ENCODE measurements around the gene HYPK.
"Not testable (repeated sequence)": the region's sequence is repeated elsewhere in the genome, so short reads cannot be mapped to it uniquely, and the experiment has no call there.

Gene HYPK

DNA sequence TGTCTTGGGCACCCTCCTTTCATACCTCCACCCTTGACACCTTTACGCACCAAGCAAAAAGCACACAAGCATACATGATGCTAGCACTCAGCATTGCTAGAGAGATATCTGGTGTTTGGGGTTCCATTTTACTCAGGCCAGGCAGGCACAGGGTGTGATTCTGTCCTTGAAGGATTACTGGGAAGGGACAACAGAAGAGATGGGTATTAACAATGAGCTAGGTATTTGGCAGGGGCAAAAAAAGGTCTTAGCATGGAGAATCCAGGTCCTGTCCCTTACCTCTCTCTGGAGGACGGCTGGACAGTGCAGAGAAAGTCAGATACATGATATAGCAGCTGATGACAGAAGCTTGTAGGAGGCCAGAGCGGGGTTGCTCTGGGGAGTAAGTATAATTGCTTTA is 3.8 kb upstream of the HYPK start:
- no peak for DNase-seq

DNA sequence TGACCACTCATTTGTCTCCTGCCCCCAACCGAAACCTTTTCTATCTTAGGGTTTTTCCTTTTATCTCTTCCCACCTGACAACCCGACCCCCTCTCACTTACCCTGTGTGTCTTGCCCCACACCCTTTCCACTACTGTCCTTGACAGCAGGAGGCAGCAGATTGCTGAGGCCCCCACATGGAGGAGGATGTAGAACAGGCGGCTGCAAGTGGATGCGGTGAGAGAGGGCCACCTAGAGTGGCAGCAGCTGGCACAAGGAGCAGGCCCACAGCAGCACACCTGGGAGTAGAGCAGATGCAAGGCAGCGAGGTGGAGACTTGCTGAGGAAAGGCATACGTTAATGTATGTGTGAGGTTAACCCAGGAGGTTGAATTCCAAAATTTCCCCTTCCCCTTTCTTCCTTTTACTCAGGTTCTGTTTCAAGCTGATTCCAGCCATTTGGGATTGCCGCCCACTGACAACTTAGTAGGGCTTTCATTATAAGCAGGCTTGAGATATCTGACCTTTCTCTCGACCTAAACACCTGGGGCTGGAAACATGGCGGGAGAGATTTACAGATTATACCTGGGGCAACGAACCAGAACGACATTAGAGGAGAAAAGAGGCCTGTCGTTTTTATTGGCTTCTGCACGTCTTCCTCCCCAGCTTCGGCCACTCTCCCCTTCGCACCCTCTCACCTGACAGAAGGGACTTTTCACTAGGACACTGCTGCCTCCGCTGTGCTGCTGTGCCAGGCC is 1.0 kb upstream of the HYPK start:
- DNase-seq = no peak

DNA sequence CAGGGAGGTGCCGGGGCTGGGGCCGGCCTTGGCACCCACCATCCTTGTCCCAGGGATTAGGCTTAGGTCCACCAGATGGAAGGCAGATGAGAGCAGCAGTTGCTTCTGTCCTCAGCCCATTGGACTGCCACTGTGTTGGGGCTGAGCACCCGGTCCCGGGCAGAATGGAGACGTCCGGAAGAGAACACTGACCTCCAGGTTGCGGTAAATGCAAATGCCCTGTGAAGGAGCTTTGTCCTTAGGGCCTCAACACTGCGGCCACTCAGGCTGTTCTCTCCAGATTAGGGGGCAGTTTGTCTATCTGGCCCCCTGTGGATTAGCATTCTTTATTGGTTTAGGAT is 484 bp upstream of the HYPK start, which contains the start of gene SERINC4:
Gene SERINC4, minus strand, starts transcription at position 276 of the 341 bp plus-strand sequence. Its CDS starts 234 bp downstream, at position 42.
- DNase-seq = no peak

DNA sequence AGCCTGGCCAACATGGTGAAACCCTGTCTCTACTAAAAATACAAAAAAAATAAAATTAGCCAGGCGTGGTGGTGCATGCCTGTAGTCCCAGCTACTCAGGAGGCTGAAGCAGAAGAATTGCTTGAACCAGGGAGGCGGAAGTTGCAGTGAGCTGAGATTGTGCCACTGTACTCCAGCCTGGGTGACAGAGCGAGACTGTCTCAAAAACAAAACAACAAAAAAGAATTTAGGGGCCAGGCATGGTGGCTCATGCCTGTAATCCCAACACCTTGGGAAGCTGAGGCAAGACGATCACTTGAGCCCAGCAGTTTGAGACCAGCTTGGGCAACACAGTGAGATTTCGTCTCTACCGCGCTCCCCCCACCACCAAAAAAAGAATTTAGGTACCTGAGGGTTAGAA is 2.3 kb downstream of the HYPK start:
- DNase-seq = not testable (repeated sequence)

DNA sequence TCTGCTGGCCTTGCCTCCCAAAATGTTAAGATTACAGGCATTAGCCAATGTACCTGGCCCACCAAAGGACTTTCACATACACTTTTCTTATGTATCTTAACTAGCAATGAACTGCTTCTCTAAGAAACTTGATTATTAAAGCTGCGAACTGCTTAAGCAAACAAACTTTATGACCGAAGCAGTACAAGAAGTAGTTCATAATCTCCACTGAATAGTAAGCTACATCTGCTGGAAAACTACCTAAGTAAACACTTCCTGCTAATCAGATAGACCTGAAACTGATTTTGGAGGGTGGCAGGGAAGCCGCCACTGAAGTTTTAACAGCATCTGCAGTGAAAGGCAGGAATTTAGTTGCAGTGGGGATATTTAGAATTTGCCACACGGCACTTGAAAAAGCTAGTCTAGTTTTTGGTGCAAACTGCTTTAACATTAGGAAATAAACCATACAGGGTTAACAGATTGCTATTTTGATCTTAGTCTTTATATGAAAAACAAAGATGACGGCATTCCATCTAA is 8.1 kb downstream of the HYPK start:
- DNase-seq = no peak

DNA sequence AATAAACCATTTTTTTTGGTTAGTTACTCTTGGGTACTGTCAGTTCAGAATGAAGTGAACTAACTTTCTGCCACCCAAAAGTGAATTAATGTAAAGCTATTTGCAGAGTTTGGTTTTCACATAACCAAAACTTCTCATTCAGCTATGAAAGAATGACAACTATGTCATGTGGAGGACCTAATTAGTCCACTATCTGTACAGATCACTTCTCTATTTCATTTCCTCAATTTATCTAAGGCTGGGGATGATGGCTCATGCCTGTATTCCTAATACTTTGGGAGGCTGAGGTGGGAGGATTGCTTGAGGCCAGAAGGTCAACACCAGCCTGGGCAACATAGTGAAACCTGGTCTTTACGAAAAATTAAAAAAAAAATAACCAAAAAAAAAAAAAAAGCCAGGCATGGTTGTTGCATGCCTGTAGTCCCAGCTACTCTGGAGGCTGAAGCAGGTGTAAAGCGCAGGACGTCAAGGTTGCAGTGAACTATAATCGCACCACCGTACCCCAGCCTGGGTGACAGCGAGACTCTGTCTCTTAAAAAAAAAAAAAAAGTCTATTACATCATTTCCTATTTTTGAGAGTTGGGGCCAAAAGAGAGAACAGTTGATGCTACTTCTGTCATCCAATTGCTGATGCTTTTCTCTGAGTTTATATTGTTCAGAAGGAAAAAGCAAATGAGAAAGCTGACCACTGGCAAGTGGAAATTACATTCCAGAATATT is 8.7 kb downstream of the HYPK start:
- no peak for DNase-seq

DNA sequence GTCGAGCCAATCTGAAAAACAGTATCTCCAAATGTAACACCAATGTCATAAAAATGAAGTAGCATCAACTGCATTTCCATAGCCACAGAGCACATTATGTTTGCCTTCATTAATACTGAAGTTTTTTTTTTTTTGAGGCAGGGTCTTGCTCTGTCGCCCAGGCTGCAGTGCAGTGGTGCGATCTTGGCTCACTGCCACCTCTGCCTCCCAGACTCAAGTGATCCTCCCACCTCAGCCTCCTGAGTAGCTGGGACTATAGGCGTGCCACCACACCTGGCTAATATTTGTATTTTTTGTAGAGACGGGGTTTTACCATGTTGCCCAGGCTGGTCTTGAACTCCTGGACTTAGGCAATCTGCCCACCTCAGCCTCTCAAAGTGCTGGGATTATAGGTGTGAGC is 14.7 kb downstream of the HYPK start:
- not testable (repeated sequence) for DNase-seq

DNA sequence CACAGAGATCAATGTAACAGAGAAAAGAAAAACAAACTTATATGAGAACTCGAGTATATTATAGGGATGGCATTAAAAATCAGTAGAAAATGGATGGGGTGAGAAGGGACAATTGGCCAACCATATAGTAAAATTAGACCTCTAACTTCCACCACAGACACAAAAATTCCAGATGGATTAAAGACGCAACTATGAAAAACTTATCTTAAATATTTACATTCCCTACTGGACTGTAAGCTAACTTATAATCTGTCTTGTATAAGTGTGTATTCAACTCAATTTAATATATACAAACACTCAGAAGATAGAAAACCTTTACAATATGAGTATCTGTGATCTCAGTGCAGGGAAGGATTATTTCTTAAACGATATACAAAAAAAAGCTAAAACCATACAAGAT is 21.1 kb downstream of the HYPK start:
- no peak for DNase-seq

DNA sequence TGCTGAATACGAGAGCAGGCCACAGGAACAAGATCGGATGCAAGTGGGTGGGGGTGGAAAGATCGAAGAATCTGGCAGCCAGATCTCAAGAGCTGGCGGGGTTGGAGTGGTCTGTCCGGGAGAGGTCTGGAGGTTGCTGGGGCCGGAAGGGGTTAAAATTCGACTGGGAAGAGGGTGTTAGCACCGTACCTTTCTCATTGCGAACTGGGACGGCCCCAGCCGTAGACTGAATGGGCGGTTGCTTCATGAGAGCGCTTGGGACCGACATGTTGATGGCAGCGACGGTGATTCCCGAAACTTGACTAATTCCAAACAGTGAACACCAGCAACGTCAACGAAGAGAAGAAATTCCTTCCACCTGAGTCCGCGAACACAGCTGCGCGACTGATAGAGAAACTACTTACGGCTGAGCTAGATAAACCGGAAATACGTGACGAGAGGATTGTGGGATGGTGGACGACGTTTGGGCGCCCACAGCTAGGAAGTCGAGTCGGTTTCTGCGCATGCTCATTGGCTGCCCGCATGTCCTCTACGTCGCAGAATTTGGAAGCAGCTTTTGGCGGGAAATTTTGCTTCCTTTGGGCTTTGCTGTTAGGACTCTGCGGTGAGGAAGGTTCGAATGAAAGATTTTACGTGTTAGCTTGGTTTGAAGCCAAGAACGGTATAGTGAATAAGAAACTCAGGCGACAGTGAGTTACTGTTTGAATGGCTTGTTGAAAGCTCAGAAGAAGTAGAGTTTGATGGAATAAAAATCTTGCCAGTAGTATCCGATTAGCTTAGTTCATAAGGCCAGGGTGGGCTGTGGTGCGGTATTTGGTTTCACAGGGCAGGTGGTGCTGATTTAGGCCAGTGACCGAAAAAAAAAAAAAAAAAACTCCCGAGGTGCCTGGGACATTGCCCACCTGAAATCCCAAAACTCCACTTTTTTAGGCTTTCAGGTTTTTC is 24.2 kb downstream of the HYPK start, which contains the start of gene MFAP1:
Gene MFAP1, minus strand, starts transcription at position 389 of the 945 bp plus-strand sequence. Its CDS starts 121 bp downstream, at position 268.
- DNase-seq = peak; percentile 94

DNA sequence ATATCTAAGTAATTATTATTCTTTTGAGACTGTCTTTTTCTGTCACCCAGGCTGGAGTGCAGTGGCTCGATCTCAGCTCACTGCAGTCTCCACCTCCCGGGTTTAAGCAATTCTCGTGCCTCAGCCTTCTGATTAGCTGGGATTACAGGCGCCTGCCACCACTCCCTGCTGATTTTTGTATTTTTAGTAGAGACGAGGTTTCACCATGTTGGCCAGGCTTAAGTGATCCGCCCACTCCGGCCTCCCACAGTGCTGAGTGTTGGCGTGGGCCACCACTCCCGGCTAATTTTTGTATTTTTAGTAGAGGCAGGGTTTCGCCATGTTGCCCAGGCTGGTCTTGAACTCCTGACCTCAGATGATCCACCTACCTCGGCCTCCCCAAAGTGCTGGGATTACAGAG is 24.9 kb downstream of the HYPK start:
- not testable (repeated sequence) for DNase-seq

DNA sequence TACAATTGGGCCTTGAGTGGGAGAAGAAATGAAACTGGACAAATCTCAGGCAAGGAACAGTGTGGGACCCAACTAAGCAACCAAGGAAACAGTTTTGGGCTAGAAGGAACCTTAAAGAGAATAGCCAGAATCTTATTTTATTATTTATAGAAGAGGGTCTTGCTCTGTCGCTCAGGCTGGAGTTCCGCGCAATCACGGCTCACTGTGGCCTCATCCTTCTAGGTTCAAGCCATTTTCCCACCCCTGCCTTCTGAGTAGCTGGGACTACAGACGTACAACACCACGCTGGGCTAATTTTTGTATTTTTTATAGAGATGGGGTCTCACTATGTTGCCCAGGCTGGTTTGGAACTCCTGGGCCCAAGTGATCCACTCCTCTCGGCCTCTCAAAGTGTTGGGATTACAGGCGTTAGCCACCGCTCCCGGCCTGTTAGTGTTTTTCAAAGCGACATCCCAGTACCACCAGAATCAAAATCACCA is 25.7 kb downstream of the HYPK start:
- DNase-seq = no peak

DNA sequence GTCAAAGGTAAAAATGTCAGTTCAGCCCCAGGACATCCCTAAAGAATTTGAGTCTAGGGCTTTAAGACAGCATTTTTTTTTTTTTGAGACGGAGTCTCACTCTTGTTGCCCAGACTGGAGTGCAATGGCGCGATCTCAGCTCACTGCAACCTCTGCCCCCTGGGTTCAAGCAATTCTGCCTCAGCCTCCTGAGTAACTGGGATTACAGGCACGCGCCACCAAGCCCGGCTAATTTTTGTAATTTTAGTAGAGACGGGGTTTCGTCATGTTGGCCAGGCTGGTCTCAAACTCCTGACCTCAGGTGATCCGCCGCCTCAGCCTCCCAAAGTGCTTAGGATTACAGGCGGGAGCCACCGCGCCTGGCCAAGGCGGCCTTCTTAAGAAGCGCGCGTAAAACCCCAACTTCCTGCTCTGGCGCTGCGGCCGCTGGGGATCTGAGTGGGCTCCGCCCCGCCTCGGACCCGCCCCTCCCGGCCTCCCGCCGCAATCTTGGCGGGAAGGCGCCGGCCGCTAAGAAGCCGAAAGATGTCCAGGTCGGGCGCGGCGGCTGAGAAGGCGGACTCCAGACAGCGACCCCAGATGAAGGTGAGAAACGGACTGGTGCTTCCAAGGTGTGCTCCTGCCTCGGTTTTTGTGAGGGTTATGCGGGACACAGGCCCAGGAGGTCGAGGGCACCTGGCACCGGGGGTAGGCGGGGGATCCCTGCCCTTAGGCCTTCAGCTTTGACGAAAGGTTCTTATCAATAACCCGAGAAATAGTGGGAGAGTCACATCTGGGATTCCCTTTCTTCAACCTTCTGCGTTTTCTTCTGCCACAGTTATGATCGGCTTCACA is 26.3 kb downstream of the HYPK start, which contains the start of gene WDR76:
Gene WDR76, plus strand, starts transcription at position 495 of the 834 bp plus-strand sequence. Its CDS starts 31 bp downstream, at position 526.
- DNase-seq = peak; percentile 85

DNA sequence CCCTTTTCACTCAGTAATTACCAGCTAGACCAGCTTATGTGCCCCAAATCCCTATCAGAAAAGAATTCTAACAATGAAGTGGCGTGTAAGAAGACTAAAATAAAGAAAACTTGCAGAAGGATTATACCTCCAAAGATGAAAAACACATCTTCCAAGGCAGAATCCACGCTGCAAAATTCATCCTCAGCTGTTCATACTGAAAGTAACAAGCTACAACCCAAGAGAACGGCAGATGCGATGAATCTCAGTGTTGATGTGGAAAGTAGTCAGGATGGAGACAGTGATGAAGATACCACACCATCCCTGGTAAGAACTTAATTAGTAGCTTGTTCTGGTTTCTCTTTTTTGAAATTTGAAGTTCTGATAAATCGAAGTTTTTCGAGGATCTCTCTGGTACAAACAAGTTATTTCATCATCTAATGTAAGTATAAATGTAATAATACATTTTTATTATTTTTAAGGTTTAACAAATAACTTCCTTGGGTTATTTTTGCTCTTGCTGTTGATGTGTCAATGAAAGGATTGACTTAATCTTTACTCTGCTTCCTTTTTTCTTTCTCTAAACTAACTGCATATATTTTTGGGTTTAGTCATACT is 27.8 kb downstream of the HYPK start:
- DNase-seq = peak; percentile 41

DNA sequence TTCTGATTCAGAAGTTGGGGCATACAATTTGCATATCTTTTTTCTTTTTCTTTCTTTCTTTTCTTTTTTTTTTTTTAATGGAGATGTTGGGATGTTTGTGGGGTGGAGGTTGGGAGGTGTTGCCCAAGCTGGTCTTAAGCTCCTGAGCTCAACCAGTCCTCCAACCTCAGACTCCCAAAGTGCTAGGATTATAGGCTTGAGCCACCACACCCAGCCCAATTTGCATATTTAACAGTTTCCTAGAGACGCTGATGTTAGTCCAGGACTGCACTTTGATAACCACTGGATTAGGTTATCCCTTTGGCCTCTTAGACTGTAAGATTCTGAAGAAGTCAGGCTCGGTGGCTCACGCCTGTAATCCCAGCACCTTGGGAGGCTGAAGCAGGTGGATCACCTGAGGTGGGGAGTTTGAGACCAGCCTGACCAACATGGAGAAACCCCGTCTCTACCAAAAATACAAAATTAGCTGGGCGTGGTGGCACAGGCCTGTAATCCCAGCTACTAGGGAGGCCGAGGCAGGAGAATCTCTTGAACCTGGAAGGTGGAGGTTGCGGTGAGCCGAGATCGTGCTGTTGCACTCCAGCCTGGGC is 29.6 kb downstream of the HYPK start:
- not testable (repeated sequence) for DNase-seq

DNA sequence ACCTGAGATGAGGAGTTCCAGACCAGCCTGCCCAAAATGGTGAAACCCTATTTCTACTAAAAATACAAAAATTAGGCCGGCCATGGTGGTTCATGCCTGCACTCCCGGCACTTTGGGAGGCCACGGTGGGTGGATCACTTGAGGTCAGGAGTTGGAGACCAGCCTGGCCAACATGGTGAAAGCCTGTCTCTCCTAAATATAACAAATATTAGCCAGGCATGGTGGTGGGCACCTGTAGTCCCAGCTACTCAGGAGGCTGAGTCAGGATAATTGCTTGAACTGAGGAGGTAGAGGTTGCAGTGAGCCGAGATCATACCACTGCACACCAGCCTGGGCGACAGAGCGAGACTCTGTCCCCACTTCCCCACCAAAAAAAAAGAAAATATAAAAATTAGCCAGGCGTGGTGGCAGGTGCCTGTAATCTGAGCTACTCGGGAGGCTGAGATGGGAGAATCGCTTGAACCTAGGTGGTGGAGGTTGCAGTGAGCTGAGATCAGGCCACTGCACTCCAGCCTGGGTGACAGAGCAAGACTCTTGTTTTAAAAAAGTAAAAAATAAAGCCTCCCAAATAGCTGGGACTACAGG is 30.4 kb downstream of the HYPK start:
- DNase-seq = not testable (repeated sequence)

DNA sequence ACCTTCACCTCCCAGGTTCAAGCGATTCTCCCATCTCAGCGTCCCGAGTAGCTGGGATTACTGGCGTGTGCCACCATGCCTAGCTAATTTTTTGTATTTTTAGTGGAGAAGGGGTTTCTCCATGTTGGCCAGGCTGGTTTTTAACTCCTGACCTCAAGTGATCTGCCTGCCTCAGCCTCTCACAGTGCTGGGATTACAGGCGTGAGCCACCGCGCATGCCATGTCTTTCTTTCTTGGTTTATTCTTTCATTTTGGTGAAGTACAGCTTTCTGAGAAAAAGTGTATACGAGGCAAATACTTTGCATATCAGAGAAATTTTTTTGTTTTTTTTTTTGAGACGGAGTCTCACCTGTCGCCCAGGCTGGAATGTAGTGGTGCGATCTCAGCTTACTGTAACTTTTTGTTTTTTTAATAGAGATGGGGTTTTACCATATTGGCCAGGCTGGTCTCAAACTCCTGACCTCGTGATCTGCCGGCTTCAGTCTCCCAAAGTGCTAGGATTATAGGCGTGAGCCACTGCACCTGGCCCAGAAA is 31.2 kb downstream of the HYPK start:
- not testable (repeated sequence) for DNase-seq

DNA sequence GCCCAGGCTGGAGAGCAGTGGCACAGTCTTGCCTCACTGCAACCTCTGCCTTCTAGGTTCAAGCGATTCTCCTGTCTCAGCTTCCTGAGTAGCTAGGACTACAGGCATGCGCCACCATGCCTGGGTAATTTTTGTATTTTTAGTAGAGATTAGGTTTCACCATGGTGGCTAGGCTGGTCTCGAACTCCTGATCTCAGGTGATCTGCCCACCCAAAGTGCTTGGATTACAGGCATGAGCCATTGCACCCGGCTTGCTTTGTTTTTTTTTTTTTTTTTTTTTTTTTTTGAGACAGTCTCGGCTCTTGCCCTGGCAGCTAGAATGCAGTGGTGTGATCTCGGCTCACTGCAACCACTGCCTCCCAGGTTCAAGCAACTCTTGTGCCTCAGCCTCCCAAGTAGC is 32.1 kb downstream of the HYPK start:
- DNase-seq = not testable (repeated sequence)

DNA sequence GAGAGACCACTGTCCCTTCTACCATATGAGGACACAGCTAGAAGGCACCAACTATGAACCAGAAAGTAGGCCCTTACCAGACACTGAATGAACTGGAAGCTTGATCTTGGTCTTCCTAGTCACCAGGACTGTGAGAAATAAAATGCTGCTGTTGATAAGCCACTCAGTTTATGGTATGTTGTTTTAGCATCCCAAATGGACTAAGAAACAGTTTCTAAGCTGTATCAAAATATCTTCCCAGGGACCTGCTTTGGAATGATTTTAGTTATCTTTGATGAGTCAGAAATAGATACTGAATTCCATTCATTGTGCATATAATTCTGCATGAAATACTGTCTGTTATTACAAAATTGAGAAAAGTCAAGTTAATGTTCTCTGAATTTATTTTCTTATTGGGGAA is 45.0 kb downstream of the HYPK start:
- DNase-seq = no peak

DNA sequence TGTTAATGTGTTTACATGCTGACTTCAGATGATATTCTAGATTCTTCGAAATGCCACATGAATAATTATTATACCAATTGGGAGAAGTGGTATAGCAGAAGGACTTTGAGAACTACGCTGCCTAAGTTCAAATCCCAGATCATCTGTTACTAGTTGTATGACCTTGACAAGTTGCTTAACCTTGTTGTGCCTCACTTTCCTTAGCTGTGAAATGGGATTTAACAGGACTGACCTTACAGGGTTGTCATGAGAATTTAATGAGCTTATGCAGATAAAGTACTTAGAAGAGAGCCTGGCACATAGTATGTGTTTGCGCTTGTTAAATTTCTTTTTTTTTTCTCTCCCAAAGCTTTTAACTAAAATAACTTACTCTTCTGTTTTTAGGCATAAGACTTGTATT is 50.9 kb downstream of the HYPK start:
- DNase-seq = no peak

DNA sequence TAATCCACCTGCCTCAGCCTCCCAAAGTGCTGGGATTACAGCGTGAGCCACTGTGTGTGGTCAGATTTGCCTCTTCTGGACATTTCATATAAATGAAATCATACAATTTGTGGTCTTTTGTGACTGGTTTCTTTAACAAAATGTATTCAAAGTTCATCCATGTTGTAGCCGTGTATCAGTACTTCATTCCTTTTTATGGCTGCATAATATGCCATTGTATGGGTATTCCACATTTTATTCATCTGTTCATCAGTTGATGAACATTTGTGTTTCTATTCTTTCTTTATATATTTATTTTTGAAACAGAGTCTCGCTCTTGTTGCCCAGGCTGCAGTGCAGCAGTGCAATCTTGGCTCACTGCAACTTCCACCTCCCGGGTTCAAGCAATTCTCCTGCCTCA is 52.2 kb downstream of the HYPK start:
- DNase-seq = no peak
